Thyroid gland (tissue), 4 donors: ENCODE measurements around the gene KLK14.
A peak's percentile ranks its signal among the peaks of the same experiment; 100 is the strongest.

Experiments
- CTCF ChIP-seq, 6 experiments: fragments of 200-600 bp in 3 of 6; fragments of 450-650 bp in 3 of 6; sonication (generic) in 3 of 6; IDR thresholded peaks; one replicate each; pipeline ENCODE4 v1.5.1; 2016 to 2019; ENCODE audit warnings: antibody characterized with exemption in 6 of 6, mild to moderate bottlenecking in 2 of 6, inconsistent platforms in 1 of 6, moderate library complexity in 1 of 6
- POLR2A ChIP-seq, 2 donors: fragments of 450-650 bp; IDR thresholded peaks; one replicate each; pipeline ENCODE4 v1.6.1; 2017; ENCODE audit warnings: antibody characterized with exemption in 2 of 2, mild to moderate bottlenecking in 2 of 2, moderate library complexity in 1 of 2

- TF ChIP-seq CTCF (IDR thresholded peaks at IDR 0.05) (peak; percentile 14 to 81 (median 68)), POLR2A (IDR thresholded peaks at IDR 0.05) (no peak)
Measured at GRCh38 chr19:51094696-51095279, 12.1 kb upstream of the KLK14 start.
